Transverse colon (tissue), 4 donors: Measurements from ENCODE around the gene C1QTNF9B. TPM values are rescaled to one million over a fixed set of nuclear protein-coding genes. Genes with fewer than 3 reads are reported as not detected.
"Not testable (repeated sequence)": the region's sequence is repeated elsewhere in the genome, so short reads cannot be mapped to it uniquely, and the experiment has no call there.

ENCODE experiments used
- DNase-seq: peaks from one replicate; pipeline ENCODE4 v3.0.0-alpha.2; 2019
- H3K27ac ChIP-seq, 4 donors: fragments of 200-600 bp; sonication (generic); 2 replicates each; pipeline ENCODE4 v1.5.1; 2016 to 2018; ENCODE audit warnings: inconsistent platforms in 4 of 4
- H3K27me3 ChIP-seq: fragments of 200-600 bp; sonication (generic); 2 replicates; pipeline ENCODE4 v1.5.1; 2017; ENCODE audit warnings: inconsistent platforms
- H3K36me3 ChIP-seq, 4 donors: fragments of 200-600 bp; sonication (generic); 2 replicates each; pipeline ENCODE4 v1.5.1; 2017 to 2019; ENCODE audit warnings: inconsistent platforms in 4 of 4
- H3K4me1 ChIP-seq, 4 donors: fragments of 200-600 bp; sonication (generic); 2 replicates each; pipeline ENCODE4 v1.5.1; 2017 to 2020; ENCODE audit warnings: inconsistent platforms in 4 of 4
- H3K4me3 ChIP-seq, 4 donors: fragments of 200-600 bp; sonication (generic); 1 replicate in 1 of 4; 2 replicates in 3 of 4; pipeline versions ENCODE4 v1.5.1 to v1.6.1; 2017 to 2019; ENCODE audit warnings: inconsistent platforms in 4 of 4
- H3K9me3 ChIP-seq, 2 donors: fragments of 200-600 bp; sonication (generic); 2 replicates each; pipeline ENCODE4 v1.5.1; 2017 to 2019; ENCODE audit warnings: inconsistent platforms in 2 of 2
- EP300 ChIP-seq: sonication (generic); formaldehyde crosslinking; IDR thresholded peaks from one replicate; pipeline ENCODE4 v1.6.1; 2017; ENCODE audit warnings: antibody characterized with exemption, low read depth
- POLR2A ChIP-seq: fragments of 450-650 bp; IDR thresholded peaks from one replicate; pipeline ENCODE4 v1.6.1; 2016; ENCODE audit warnings: antibody characterized with exemption, mild to moderate bottlenecking, moderate library complexity
- POLR2AphosphoS5 ChIP-seq, 3 donors: sonication (generic); formaldehyde crosslinking; IDR thresholded peaks; one replicate each; pipeline ENCODE4 v1.6.1; 2016; ENCODE audit warnings: antibody characterized with exemption in 3 of 3
- WGBS, 2 donors: methylation state at CpG; one replicate each; pipeline ENCODE4 v1.1.5; 2018; ENCODE audit warnings: low coverage in 1 of 2; 5-methylcytosine and 5-hydroxymethylcytosine counted together
- in situ Hi-C, 4 donors: fragments of 200-750 bp; cut with MboI; loops; one replicate each; pipeline versions ENCODE4 v1.15.0 to v1.15.1; 2017; ENCODE audit warnings: low sequenced_read_pairs in 3 of 4, low pct_ligation_motif_present in 1 of 4, low pct_unique_long_range_greater_than_20kb in 1 of 4
- intact Hi-C: fragments of 100-400 bp; cut with DNase I; formaldehyde crosslinking; loops from one replicate; pipeline ENCODE4 v1.15.1; 2023; ENCODE audit warnings: low total_unique reads
- total RNA-seq, 4 donors: library from RNA; depleted of rRNA; stranded (reverse); fragments of >200 nt; gene quantifications; one replicate each; pipeline ENCODE4 v1.1.0, GENCODE V29; 2016
- TF ChIP-seq, protein P1 (sequence below), 5 experiments: fragments of 200-600 bp in 3 of 5; fragments of 450-650 bp in 2 of 5; sonication (generic) in 3 of 5; IDR thresholded peaks; 1 replicate in 2 of 5; 2 replicates in 3 of 5; pipeline ENCODE4 v1.5.1; 2016 to 2017; ENCODE audit warnings: antibody characterized with exemption in 5 of 5, inconsistent platforms in 3 of 5, mild to moderate bottlenecking in 2 of 5, moderate library complexity in 1 of 5

Gene C1QTNF9B
- total RNA-seq, 4 donors from 2014 or later: not detected

DNA sequence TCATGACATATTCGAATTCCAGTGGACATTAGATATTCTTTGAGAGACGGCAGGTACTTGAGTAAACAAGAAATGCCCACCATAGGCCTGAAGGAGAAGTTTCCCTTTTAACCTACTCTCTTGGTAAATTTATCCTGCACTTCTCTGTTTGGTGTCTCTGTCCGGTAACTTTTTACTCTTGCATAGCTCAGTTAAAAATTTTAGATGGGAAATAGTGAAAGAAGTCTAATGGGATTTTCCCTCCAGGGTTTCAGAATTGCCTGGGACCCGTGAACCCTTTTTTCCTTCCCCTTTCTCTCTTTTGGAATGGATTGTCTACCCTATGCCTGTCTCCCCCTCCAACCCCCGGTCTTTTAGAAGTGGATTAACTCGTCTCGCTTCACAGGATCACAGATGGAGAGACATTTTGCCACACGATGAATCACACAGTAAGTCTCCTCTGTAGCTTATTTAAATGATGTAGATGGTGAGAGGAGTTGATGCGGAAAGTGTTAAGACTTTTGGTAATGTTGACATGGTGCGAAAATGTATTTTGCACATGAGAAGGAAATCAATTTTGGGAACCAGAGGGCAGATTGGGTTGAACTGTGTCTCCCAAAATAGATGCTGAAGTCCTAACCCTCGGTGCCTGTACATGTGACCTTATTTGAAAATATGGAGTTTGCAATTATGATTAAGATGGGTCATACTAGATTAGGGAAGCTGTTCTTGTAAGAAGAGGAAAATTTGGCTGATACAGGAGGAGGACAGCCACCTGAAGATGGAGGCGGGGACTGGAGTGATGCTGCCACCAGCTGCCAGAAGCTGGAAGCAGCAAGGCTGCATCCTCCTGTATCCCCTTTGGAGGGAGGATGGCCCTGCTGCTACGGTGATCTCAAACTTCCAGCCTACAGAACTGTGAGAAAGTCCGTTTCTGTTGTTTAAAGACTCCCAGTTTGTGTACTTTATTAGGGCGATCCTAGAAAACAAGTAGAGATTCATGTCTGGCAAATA is 7.4 kb downstream of the C1QTNF9B start:
- in situ Hi-C loops (loop anchor here in 1 of 4 donors (5.0 kb wide), 1 partner anchor 432 kb away; no protein-coding TSS in a partner anchor), intact Hi-C loops (loop anchor here (5.0 kb wide), 1 partner anchor 432 kb away; no protein-coding TSS in a partner anchor)
- peak overlapping the region; percentile 89 to 96 (median 94) for H3K27ac ChIP-seq
- DNase-seq: no peak
- H3K4me3 ChIP-seq: peak overlapping the region in 3 of 4 donors; percentile 82 to 95 (median 91)
- WGBS, 2 donors: 33% methylated on average over 10 to 15 of the region's 15 CpGs
- peaks cover 13 to 17% (median 14%) of the 10 kb centered on the region in 4 donors for H3K4me1 ChIP-seq
- no peaks in the 10 kb centered on the region for H3K9me3 ChIP-seq
- TF ChIP-seq, protein P1, sequence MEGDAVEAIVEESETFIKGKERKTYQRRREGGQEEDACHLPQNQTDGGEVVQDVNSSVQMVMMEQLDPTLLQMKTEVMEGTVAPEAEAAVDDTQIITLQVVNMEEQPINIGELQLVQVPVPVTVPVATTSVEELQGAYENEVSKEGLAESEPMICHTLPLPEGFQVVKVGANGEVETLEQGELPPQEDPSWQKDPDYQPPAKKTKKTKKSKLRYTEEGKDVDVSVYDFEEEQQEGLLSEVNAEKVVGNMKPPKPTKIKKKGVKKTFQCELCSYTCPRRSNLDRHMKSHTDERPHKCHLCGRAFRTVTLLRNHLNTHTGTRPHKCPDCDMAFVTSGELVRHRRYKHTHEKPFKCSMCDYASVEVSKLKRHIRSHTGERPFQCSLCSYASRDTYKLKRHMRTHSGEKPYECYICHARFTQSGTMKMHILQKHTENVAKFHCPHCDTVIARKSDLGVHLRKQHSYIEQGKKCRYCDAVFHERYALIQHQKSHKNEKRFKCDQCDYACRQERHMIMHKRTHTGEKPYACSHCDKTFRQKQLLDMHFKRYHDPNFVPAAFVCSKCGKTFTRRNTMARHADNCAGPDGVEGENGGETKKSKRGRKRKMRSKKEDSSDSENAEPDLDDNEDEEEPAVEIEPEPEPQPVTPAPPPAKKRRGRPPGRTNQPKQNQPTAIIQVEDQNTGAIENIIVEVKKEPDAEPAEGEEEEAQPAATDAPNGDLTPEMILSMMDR (IDR thresholded peaks at IDR 0.05): no peak
- no peak for TF ChIP-seq EP300
- H3K36me3 ChIP-seq: no peaks in the 10 kb centered on the region
- no peaks in the 10 kb centered on the region for H3K27me3 ChIP-seq

DNA sequence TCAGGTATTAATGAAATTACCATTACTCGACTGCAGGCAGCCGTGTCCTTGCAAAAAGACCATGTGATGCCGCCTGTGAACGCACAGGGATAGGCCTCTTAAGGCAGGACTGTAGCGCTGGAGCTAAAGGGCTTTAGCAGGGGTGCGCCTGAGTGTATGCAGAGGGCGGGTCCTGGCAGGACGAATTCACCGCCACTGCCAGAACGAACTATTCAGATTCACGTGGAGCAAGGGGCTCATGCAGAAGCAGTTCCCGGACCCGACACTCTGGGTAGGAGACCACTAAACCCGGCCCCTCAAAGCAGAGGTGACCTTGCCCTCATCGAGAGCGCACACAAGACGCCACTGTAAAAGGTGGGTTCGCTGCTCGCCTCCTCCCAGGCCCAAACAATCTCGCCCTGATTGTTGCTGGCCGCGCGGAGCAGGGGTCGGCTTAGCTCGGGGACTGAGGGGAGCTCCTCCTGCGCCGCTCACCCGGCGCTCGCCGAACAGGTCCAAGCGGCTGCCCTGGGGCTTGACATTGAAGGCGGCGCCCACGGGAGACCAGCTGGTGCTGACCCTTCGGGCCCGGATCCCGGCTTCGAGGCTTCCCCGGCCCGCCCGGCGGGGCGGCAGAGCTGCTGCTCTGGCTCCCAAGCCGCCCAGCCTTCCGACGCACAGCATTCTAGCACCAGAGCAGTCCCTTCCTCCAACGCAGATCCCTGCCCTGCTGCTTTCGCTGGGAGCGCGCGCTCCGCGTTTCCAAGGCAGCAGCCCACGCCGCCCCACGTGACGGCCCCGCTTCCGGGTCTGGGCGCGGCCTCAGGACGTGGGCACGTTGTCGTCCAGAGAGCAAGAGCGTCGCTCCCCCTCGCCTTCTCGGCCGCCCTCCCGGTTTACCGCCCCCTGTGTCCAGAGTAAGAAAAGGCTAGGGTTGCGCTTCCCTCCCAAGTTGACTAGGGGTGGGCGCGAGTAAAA is 8.4 kb downstream of the C1QTNF9B start, which contains the start of gene MIPEP:
Gene MIPEP (minus strand): TSS at position 743 of the 957 bp plus-strand sequence. CDS start 80 bp downstream, at position 663.
- Histone ChIP-seq H3K4me3 (peak within 1 kb of the TSS; percentile 82 to 95 (median 90)), H3K27ac (peak within 1 kb of the TSS; percentile 89 to 96 (median 94)), H3K9me3 (no peaks in the 10 kb centered on the region), H3K36me3 (no peaks in the 10 kb centered on the region), H3K4me1 (peaks cover 13 to 17% (median 14%) of the 10 kb centered on the region in 4 donors), H3K27me3 (no peaks in the 10 kb centered on the region)
- DNase-seq: peak; percentile 94
- in situ Hi-C loops: no loop called here
- peak; percentile 83 for TF ChIP-seq POLR2A
- TF ChIP-seq, protein P1 (IDR thresholded peaks at IDR 0.05): peak; percentile 62 to 82 (median 73)
- TF ChIP-seq EP300: no peak
- TF ChIP-seq POLR2AphosphoS5 (IDR thresholded peaks at IDR 0.05): peak; percentile 91 to 93 (median 93)
- 0% methylated on average over 69 of the region's 75 CpGs; no CpG with 5 or more reads in 1 of the 2 donors for WGBS, 2 donors
- intact Hi-C loops: no loop called here

DNA sequence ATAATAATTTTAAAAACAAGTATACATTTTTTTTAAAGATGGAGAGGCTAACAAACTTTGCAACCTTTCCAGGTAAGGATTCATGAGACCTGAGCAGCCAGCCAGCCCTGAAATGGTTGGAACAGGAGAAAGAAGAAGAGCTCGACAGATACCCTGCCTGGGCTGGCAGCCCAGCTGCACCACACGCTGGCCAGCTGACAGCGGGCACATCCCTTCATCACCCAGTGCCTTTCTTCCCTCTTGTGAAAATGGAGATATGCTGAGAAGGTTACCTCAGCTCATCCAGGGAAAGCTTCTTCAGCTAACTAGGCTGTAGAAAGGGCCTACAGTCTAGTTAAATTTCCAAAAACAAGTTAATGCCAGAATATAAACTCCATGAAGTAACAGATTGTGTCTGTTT is 12.9 kb downstream of the C1QTNF9B start:
- H3K4me1 ChIP-seq: peaks cover 9 to 11% (median 10%) of the 10 kb centered on the region in 4 donors
- intact Hi-C loops, H3K4me3 ChIP-seq, H3K27ac ChIP-seq, H3K36me3 ChIP-seq, DNase-seq, H3K27me3 ChIP-seq, in situ Hi-C loops, H3K9me3 ChIP-seq: not testable (repeated sequence)
- 97 to 100% methylated on average over 1 to 3 of the region's 3 CpGs for WGBS, 2 donors

DNA sequence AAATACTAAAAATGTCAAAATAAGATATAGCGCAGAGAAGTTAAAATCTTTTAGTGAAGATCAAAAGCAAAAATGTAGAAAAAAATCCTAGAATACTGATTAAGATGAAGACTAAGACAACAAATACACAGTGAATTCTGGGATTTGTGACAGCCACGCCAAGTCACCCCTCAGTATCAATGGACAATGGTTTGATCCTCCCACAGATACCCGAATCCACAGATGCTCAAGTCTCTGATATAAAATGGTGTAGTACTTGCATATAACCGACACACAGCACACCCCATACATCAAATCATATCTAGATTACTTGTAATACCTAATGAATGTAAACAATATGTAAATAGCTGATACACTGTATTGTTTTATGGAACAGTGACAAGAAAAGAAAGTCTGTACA is 14.0 kb downstream of the C1QTNF9B start:
- WGBS, 2 donors: 92 to 94% methylated on average over 4 of the region's 4 CpGs
- TF ChIP-seq POLR2AphosphoS5 (IDR thresholded peaks at IDR 0.05) (no peak), EP300 (no peak), POLR2A (no peak)
- TF ChIP-seq, protein P1 (IDR thresholded peaks at IDR 0.05): no peak
- Histone ChIP-seq H3K4me3 (no peak overlapping the region), H3K27ac (no peak overlapping the region), H3K36me3 (peaks cover 0 to 10% (median 3%) of the 10 kb centered on the region in 4 donors), H3K4me1 (peaks cover 6 to 8% (median 7%) of the 10 kb centered on the region in 4 donors), H3K9me3 (no peaks in the 10 kb centered on the region), H3K27me3 (no peaks in the 10 kb centered on the region)
- no peak for DNase-seq
- intact Hi-C loops (no loop called here), in situ Hi-C loops (no loop called here)

DNA sequence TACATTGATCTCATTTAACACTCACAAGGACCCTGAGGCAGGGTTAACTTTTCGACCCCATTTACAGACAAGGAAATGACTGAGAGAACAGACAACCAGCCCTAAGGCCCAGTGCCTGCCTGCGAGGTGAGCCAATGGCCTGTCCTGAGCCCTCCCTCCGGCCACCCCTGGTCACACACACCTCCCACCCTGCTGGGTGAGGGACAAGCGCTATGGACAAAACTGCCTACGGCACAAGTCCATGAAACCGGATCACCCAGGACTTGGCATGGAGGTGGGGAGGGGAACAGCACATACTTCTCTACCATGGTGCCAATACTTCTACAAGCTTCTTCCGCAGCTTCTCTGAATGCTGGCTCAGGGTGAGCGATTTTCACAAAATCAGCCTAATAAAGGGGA is 15.9 kb downstream of the C1QTNF9B start:
- in situ Hi-C loops, H3K9me3 ChIP-seq, H3K27ac ChIP-seq, H3K4me3 ChIP-seq, H3K4me1 ChIP-seq, intact Hi-C loops, DNase-seq, H3K27me3 ChIP-seq: not testable (repeated sequence)
- WGBS, 2 donors: 92 to 100% methylated on average over 1 to 8 of the region's 8 CpGs
- H3K36me3 ChIP-seq: peaks cover 0 to 15% (median 3%) of the 10 kb centered on the region in 4 donors

DNA sequence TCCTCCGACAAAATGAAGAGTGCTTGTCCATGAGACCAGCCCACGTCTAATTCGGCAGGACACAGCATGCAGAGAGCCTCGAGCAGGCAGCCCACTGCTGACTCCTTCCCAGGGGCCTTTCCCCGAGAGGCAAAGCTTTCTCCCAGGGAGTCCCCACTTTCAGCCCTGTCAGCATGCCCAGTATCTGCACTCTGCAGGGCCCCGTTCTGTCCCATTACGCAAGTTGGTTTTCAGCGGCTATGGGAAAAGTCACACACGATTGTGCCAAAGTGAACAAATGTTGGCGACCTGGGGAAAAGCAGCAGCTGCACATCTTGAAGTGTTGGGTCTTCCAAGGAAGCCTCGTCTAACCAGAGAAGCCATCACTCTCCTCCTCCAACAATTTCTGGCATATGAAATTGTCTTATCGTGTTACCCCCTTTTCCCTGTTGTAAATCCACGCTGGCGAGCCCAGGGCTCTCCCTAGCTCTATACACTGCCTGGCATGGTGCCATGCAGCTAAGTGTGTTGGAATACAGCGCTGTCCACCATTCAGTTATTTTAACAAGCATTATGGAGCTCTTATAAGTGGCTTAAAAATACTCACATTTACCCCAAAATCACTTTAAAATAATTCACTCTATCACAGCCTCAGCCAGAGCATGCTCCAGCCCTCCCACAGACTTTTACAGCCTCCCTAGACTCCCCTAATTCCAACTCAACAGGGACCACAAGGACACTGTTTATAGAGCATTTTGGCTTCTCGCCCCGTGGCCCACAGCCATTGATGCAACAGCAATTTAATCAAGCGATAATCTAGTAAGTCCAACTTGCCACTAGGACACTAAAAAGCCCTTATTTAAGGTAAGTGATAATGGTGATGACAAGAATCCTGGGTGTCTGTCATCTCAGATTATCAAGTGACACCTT is 16.6 kb downstream of the C1QTNF9B start:
- WGBS, 2 donors: 69 to 93% methylated on average over 2 to 14 of the region's 18 CpGs
- H3K36me3 ChIP-seq: peaks cover 0 to 15% (median 3%) of the 10 kb centered on the region in 4 donors
- H3K27me3 ChIP-seq, DNase-seq, H3K4me1 ChIP-seq, H3K4me3 ChIP-seq, intact Hi-C loops, in situ Hi-C loops, H3K9me3 ChIP-seq, H3K27ac ChIP-seq: not testable (repeated sequence)
